T47D (cell line): ENCODE measurements around the gene NOX4.
"Not testable (repeated sequence)": the region's sequence is repeated elsewhere in the genome, so short reads cannot be mapped to it uniquely, and the experiment has no call there.

Experiments used
- DNase-seq, 2 experiments: peaks; one replicate each; pipeline versions ENCODE4 v3.0.0 to v3.0.0-alpha.2; 2011 to 2012; ENCODE audit warnings: low read depth in 1 of 2, low spot score in 1 of 2
- JUND ChIP-seq: IDR thresholded peaks from 2 replicates; pipeline ENCODE4 v1.6.1; 2012; ENCODE audit warnings: low read depth
- in situ Hi-C: cut with HindIII; loops from 2 replicates; pipeline ENCODE4 v1.10.0; 2016; ENCODE audit warnings: low sequenced_read_pairs, low pct_unique_long_range_greater_than_20kb

The NOX4 gene

GRCh38 chr11:89293965-89294679 is 197.1 kb downstream of the NOX4 start:
- DNase-seq = peak in 1 of 2 experiments; percentile 10
- no peak for TF ChIP-seq JUND
- in situ Hi-C loops = no loop called here

GRCh38 chr11:89288004-89288403 is 203.2 kb downstream of the NOX4 start:
- in situ Hi-C loops, DNase-seq: not testable (repeated sequence)

- in situ Hi-C loops, DNase-seq: not testable (repeated sequence)
Measured at GRCh38 chr11:89286601-89287000, 204.6 kb downstream of the NOX4 start.

- DNase-seq, in situ Hi-C loops: not testable (repeated sequence)
Measured at GRCh38 chr11:89281032-89281677, 210.0 kb downstream of the NOX4 start.

GRCh38 chr11:89279176-89279575 is 212.0 kb downstream of the NOX4 start:
- DNase-seq = no peak
- no peak for TF ChIP-seq JUND
- in situ Hi-C loops = no loop called here

- in situ Hi-C loops = no loop called here
- no peak for DNase-seq
- TF ChIP-seq JUND = no peak
Measured at GRCh38 chr11:89275966-89276365, 215.2 kb downstream of the NOX4 start.
